HepG2 (cell line): ENCODE results near the gene PLK3. TPM values are rescaled to one million over a fixed set of nuclear protein-coding genes. Genes with fewer than 3 reads are reported as not detected.

Source experiments
- ARID3A ChIP-seq: IDR thresholded peaks from 2 replicates; pipeline ENCODE4 v1.6.1; 2012; ENCODE audit warnings: low read depth, low read length, improper control_type of control experiment
- BORCS8-MEF2B ChIP-seq: sonication (generic); formaldehyde crosslinking; IDR thresholded peaks from 2 replicates; pipeline ENCODE4 v1.8.0; 2022; ENCODE audit warnings: mild to moderate bottlenecking, missing genetic modification reagents
- CERS6 ChIP-seq: sonication (generic); formaldehyde crosslinking; IDR thresholded peaks from 2 replicates; pipeline ENCODE4 v1.5.0; 2020; ENCODE audit warnings: missing genetic modification reagents
- DRAP1 ChIP-seq: IDR thresholded peaks from 2 replicates; pipeline ENCODE4 v1.6.1; 2016; ENCODE audit warnings: missing genetic modification reagents, missing compliant biosample characterization
- HNRNPH1 ChIP-seq: fragments of 200-400 bp; formaldehyde crosslinking; optimal IDR thresholded peaks from 2 replicates; pipeline ENCODE3; 2017; ENCODE audit warnings: mild to moderate bottlenecking, low read depth, low read length
- MAF1 ChIP-seq: sonication (generic); formaldehyde crosslinking; IDR thresholded peaks from 2 replicates; pipeline ENCODE4 v1.5.0; 2020; ENCODE audit warnings: missing genetic modification reagents, borderline replicate concordance
- NFKB2 ChIP-seq: sonication (generic); formaldehyde crosslinking; IDR thresholded peaks from 2 replicates; pipeline ENCODE4 v1.4.0; 2020; ENCODE audit warnings: missing genetic modification reagents, borderline replicate concordance
- POLR2AphosphoS2 ChIP-seq: IDR thresholded peaks from 2 replicates; pipeline ENCODE4 v1.6.1; 2011; ENCODE audit warnings: low read depth, low read length, improper control_type of control experiment
- SMAD1 ChIP-seq: sonication (generic); formaldehyde crosslinking; IDR thresholded peaks from 2 replicates; pipeline ENCODE4 v1.4.0; 2020; ENCODE audit warnings: missing genetic modification reagents, low read depth, mild to moderate bottlenecking, borderline replicate concordance
- SMYD3 ChIP-seq: sonication (generic); formaldehyde crosslinking; IDR thresholded peaks from 2 replicates; pipeline ENCODE4 v1.8.1; 2023; ENCODE audit warnings: mild to moderate bottlenecking, missing genetic modification reagents
- SNAI1 ChIP-seq: sonication (generic); formaldehyde crosslinking; IDR thresholded peaks from 2 replicates; pipeline ENCODE4 v1.5.0; 2020; ENCODE audit warnings: mild to moderate bottlenecking, missing genetic modification reagents, borderline replicate concordance
- ZC3H4 ChIP-seq: sonication (generic); formaldehyde crosslinking; IDR thresholded peaks from 2 replicates; pipeline ENCODE4 v1.4.0; 2020; ENCODE audit warnings: missing genetic modification reagents, borderline replicate concordance
- ZNF333 ChIP-seq: sonication (generic); formaldehyde crosslinking; IDR thresholded peaks from 2 replicates; pipeline ENCODE4 v1.4.0; 2020; ENCODE audit warnings: mild to moderate bottlenecking, missing genetic modification reagents, borderline replicate concordance
- ZNF33A ChIP-seq: sonication (generic); formaldehyde crosslinking; IDR thresholded peaks from 2 replicates; pipeline ENCODE4 v1.5.1; 2020; ENCODE audit warnings: missing genetic modification reagents, mild to moderate bottlenecking, moderate library complexity, borderline replicate concordance
- ZNF414 ChIP-seq: sonication (generic); formaldehyde crosslinking; IDR thresholded peaks from 2 replicates; pipeline ENCODE4 v1.5.0; 2020; ENCODE audit warnings: missing genetic modification reagents
- ZNF549 ChIP-seq: sonication (generic); formaldehyde crosslinking; IDR thresholded peaks from 2 replicates; pipeline ENCODE4 v1.5.0; 2020; ENCODE audit warnings: missing genetic modification reagents
- ZNF784 ChIP-seq: sonication (generic); formaldehyde crosslinking; IDR thresholded peaks from 2 replicates; pipeline ENCODE4 v1.5.1; 2020; ENCODE audit warnings: missing genetic modification reagents, mild to moderate bottlenecking, borderline replicate concordance
- polyA plus RNA-seq, 8 experiments: library from polyadenylated mRNA; depleted of rRNA in 3 of 8; stranded (reverse) in 7 of 8; unstranded in 1 of 8; fragments of >200 nt; fragmentation: Illumina TruSeq in 4 of 8; extraction: Trizol in 4 of 8; gene quantifications; 2 replicates each; pipeline versions ENCODE4 v1.2.1 to v1.2.3, GENCODE V29; 2011 to 2016; ENCODE audit warnings: low read depth in 4 of 8, missing spikeins in 1 of 8, mixed read lengths in 1 of 8; ENCODE audit not compliant: insufficient read depth in 1 of 8
- total RNA-seq, 5 experiments: library from RNA; depleted of rRNA; stranded (reverse); fragments of >200 nt; fragmentation: Illumina TruSeq; extraction: Trizol; gene quantifications; 2 replicates each; pipeline ENCODE4 v1.2.3, GENCODE V29; 2016; ENCODE audit warnings: low read depth in 1 of 5
- TF ChIP-seq, protein P1 (sequence below): sonication (generic); formaldehyde crosslinking; IDR thresholded peaks from 2 replicates; pipeline ENCODE4 v1.4.0; 2020; ENCODE audit warnings: missing genetic modification reagents
- TF ChIP-seq, protein P2 (sequence below): sonication (generic); formaldehyde crosslinking; IDR thresholded peaks from 2 replicates; pipeline ENCODE4 v1.4.0; 2020; ENCODE audit warnings: missing genetic modification reagents, mild to moderate bottlenecking, borderline replicate concordance

PLK3 gene
- total and polyA plus RNA-seq, 2 of the 13 experiments (the other 11 are each of a cell fraction or from before 2014, with no cell fraction given) = 9.8 to 16.9 TPM

DNA sequence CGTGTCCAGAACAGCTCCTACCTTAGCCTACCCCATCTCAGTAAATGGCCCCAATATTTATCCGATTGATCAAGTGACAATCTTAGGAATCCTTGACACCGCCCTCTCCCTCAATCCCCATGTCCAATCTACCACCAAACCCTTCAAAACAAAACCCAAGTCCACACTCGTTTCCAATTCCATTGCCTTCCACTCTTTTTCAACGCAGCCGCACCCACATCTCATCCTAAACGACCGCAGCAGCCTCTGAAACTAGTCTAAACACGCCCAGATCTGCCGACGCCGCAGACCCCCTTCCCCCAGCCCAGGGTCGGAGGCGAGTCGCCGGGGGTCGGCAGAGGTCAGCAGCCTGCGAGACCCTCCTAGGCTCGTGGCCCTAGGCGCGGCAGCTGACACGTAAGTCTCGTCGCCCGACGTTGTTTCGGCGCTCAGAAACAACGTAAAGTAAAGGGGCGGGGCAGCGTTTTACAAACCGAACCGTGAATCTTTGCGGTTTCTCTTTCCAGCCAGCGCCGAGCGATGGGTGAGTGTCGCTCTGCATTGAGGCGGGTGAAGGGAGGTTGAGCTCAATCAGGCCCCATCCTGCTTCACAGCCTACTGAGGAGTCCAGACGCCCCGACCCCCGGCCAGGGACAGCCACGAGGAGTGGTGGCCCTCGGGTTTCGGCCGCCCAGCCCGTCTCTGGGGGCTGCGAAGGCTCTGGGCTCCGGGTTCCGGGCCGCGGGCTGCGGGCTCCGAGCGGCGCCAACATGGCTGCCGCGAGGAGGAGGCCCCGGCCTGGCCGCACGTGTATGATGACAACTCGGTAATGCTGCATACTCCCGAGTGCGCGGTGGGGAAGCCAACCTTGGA lies 24.9 kb upstream of the PLK3 start, which contains the start of gene RPS8 (continued):
- TF ChIP-seq, protein P1, sequence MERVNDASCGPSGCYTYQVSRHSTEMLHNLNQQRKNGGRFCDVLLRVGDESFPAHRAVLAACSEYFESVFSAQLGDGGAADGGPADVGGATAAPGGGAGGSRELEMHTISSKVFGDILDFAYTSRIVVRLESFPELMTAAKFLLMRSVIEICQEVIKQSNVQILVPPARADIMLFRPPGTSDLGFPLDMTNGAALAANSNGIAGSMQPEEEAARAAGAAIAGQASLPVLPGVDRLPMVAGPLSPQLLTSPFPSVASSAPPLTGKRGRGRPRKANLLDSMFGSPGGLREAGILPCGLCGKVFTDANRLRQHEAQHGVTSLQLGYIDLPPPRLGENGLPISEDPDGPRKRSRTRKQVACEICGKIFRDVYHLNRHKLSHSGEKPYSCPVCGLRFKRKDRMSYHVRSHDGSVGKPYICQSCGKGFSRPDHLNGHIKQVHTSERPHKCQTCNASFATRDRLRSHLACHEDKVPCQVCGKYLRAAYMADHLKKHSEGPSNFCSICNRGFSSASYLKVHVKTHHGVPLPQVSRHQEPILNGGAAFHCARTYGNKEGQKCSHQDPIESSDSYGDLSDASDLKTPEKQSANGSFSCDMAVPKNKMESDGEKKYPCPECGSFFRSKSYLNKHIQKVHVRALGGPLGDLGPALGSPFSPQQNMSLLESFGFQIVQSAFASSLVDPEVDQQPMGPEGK (CRISPR knock-in tag) = peak; percentile 39; the same call in 1 of the 2 replicates
- peak; percentile 94 for TF ChIP-seq POLR2AphosphoS2
- peak; percentile 50; the same call in 1 of the 2 replicates for TF ChIP-seq CERS6 (CRISPR knock-in tag)
- no peak for TF ChIP-seq HNRNPH1
- no peak; the same call in 1 of the 2 replicates for TF ChIP-seq ZNF784 (CRISPR knock-in tag)
- peak; percentile 90 for TF ChIP-seq NFKB2
- TF ChIP-seq MAF1 (CRISPR knock-in tag) = no peak; the same call in none of the 2 replicates
- no peak; the same call in 1 of the 2 replicates for TF ChIP-seq SMAD1
- TF ChIP-seq ZNF414 (CRISPR knock-in tag) = peak; percentile 58; the same call in 1 of the 2 replicates
- TF ChIP-seq SNAI1 = no peak
- no peak for TF ChIP-seq ZC3H4 (CRISPR knock-in tag)
- peak; percentile 97 for TF ChIP-seq DRAP1
- no peak for TF ChIP-seq ZNF333 (CRISPR knock-in tag)
- peak; percentile 34; the same call in 1 of the 2 replicates for TF ChIP-seq BORCS8-MEF2B (CRISPR knock-in tag)
- TF ChIP-seq ZNF549 = no peak
- peak; percentile 71; the same call in 1 of the 2 replicates for TF ChIP-seq SMYD3
- TF ChIP-seq ZNF33A = 0 out of 2 replicates have a peak, but pooled peaks have one; percentile 80
- no peak for TF ChIP-seq ARID3A
- TF ChIP-seq, protein P2, sequence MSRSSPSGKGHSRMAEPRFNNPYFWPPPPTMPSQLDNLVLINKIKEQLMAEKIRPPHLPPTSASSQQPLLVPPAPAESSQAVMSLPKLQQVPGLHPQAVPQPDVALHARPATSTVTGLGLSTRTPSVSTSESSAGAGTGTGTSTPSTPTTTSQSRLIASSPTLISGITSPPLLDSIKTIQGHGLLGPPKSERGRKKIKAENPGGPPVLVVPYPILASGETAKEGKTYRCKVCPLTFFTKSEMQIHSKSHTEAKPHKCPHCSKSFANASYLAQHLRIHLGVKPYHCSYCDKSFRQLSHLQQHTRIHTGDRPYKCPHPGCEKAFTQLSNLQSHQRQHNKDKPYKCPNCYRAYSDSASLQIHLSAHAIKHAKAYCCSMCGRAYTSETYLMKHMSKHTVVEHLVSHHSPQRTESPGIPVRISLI = no peak
